GM11168 (cell line): ENCODE results near the gene ABHD2.
"Not testable (repeated sequence)": the region's sequence is repeated elsewhere in the genome, so short reads cannot be mapped to it uniquely, and the experiment has no call there.

Source experiments
- in situ Hi-C: fragments of 300-500 bp; cut with MboI; formaldehyde crosslinking; loops from one replicate; pipeline ENCODE4 v1.12.0; 2022; ENCODE audit warnings: low sequenced_read_pairs; ENCODE audit not compliant: unreplicated experiment

The ABHD2 gene, protein sequence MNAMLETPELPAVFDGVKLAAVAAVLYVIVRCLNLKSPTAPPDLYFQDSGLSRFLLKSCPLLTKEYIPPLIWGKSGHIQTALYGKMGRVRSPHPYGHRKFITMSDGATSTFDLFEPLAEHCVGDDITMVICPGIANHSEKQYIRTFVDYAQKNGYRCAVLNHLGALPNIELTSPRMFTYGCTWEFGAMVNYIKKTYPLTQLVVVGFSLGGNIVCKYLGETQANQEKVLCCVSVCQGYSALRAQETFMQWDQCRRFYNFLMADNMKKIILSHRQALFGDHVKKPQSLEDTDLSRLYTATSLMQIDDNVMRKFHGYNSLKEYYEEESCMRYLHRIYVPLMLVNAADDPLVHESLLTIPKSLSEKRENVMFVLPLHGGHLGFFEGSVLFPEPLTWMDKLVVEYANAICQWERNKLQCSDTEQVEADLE

DNA sequence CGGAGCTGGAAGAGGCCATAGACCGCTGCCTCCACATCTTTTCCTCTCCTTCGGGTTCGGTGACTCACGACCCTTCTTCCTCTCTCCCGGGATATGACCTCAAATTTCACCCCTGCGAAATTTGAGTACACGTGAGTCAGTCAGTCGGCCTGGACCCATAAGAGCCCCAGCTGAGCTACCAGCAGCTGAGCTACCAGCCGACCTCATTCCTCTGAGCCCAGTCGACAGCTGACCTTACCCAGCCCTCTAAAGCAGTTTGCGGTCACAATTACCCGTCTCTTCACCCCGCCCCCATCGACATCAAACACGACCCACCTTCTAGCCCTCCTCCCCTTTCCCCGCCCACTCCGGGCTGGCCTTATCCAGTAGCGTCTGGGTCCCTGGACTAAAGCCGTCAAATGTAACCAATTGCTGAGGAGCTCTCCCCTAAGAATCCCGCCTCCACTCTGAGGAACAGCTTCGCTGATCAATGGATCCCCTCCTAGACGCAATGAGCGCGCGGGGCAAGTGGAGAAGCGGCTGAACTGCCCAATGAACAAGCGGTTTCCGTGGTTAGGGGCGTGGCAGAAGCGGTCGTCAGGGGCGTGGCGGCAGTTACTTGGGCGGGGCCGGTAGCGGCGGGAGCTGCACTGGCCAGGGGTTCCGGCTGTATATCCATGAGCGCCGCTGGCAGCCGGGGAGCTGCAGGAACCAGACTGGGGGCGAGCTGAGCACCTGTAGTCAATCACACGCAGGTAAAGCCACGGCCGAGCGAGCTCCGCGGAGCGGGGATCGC lies at the start of gene ABHD2:
Gene ABHD2, plus strand, starts transcription at position 627 of the 775 bp plus-strand sequence. CDS start 27,872 bp downstream, outside the sequence.
- in situ Hi-C loops: no loop called here

DNA sequence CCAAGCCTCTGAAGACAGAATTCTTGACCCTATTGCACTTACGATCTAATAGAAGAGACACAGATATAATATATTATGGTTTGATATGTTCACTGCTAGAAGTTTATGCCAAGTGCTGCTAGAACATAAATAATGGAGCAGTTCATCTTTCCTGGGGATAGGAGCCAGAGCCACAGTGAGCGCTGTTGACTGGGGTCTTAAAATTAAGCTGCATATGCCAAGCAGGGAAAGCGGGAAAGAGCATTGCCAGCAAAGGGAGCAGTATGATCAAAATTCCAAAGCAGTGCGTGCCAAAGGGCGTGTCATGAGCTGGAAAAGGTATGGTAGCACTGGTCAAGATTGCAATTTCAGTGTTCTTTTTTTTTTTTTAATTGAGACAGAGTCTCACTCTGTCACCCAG lies 49.1 kb upstream of the ABHD2 start:
- in situ Hi-C loops: no loop called here

DNA sequence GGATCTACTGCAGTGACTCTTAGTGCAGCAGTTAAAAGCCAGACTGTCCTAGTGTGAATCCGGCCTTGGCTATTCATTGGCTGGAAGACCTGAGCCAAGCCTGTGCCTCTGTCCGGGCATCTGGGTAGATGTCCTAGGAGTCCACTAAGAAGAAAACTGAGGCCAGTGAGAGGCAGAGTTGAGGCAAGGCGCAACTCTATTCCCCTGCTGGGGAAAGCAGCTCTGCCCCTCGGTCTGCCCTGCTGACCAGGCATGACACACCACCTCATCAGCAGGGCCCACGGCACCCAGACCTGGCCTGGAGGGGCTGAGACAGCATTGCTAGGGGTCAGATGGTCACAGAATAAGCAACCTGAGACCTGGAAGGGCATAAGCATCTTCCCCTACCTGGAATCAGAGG lies 46.7 kb upstream of the ABHD2 start:
- in situ Hi-C loops: no loop called here

DNA sequence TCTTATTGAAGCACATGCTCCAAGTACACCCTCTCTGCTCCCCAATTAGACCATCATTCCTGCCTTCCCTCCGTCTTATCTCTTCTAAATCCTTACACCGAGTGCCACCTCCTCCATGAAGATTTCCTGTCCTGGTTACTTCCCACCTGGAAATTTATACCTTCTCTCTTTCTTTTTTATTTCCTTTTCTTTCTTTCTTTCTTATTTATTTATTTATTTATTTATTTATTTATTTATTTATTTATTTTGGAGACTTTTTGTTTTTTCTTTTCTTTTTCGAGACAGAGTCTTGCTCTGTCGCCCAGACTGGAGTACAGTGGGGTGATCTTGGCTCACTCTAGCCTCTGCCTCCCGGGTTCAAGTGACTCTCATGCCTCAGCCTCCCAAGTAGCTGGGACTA lies 45.9 kb upstream of the ABHD2 start:
- in situ Hi-C loops: no loop called here

DNA sequence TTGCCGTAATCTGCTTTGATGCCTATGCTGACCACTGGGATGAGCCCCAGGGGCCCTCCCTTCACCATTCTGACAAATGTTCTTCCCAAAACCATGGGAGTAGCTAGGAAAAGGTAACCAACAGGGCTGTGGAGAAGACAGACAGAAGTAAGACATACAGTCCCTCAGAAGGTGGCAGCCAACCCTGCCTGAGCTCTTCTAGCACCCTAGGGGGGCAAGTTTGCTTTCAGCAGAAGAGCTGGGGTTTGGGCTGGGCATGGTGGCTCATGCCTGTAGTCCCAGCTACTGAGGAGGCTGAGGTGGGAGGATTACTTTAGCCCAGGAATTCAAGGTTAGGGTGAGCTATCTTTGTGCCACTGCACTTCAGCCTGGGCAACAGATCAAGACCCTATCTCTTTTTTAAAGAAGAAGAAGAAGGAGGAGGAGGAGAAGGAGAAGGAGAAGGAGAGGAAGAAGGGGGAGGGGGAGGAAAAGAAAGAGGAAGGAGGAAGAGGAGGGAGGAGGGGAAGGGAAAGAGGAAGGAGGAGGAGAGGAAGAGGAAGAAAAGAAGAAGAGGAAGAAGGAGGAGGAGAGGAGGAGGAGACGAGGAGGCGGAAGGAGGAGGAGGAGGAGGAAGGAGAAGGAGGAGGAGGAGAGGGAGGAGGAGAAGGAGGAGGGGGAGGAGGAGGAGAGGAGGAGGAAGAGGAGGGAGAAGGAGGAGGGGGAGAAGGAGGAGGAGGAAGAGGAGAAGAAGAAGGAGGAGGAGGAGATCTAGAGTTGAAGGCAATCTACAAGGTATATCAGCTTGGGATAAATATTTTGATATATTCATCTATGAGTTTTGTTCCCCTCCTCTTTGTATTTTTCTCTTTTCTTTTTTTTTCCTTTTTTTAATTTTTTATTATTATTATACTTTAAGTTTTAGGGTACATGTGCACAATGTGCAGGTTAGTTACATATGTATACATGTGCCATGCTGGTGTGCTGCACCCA lies 44.9 kb upstream of the ABHD2 start:
- in situ Hi-C loops: no loop called here

DNA sequence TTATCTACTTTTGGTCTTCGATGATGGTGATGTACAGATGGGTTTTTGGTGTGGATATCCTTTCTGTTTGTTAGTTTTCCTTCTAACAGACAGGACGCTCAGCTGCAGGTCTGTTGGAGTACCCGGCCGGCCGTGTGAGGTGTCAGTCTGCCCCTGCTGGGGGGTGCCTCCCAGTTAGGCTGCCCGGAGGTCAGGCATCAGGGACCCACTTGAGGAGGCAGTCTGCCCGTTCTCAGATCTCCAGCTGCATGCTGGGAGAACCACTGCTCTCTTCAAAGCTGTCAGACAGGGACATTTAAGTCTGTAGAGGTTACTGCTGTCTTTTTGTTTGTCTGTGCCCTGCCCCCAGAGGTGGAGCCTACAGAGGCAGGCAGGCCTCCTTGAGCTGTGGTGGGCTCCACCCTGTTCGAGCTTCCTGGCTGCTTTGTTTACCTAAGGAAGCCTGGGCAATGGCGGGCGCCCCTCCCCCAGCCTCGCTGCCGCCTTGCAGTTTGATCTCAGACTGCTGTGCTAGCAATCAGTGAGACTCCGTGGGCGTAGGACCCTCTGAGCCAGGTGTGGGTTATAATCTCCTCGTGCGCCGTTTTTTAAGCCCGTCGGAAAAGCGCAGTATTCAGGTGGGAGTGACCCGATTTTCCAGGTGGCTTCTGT lies 39.1 kb upstream of the ABHD2 start:
- in situ Hi-C loops: not testable (repeated sequence)

DNA sequence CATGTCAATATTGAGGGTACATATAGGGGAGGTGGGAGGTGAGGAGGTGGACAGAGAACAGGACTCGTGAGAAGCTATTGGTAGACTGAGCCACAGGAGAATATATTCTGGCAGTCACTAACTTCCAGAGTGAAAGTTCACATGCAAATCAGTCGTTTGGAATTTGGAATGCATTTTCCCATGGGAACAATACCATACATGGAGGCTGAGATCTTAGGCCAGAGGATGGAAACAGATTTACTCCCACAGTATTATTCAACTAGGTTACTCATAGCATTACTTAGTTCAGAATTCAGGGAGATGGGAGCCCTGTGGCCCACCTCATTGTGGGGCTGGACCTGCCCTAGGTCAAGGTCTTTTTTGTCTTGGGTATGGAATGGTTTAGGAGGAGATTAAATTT lies 36.4 kb upstream of the ABHD2 start:
- in situ Hi-C loops: loop anchor here (25.0 kb wide), 1 partner anchor 110 kb away; no protein-coding TSS in a partner anchor

DNA sequence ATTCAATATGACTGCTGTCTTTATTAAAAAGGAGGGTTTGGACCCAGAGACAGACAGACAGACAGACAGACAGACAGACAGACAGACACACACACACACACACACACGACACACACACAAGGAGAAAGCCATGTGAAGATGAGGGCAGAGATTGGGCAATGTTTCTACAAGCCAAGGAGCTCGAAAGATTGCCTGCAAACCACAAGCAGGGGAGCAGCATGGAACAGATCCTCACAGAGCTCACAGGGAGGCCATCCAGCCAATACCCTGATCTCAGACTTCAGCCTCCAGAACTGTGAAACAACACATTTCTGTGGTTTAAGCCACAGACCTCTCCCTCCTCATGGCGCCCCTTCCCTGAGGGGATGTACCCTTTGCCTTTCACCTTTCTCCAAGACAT lies 35.8 kb upstream of the ABHD2 start:
- in situ Hi-C loops: loop anchor here (25.0 kb wide), 1 partner anchor 110 kb away; no protein-coding TSS in a partner anchor

DNA sequence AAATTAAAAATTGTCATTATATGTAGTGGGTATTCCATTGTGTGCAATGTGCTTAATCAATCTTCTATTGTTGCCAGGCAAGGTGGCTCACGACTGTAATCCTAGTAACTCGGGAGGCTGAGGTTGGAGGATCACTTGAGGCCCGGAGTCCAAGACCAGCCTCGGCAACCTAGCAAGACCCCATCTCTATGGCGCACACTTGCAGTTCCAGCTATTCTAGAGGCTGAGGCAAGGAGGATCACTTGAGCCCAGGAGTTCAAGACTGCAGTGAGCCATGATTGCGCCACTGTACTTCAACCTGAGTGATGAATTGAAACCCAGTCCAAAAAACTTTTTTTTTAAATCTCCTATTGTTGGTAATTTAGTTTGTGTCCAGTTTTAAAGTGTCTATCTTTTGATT lies 33.4 kb upstream of the ABHD2 start:
- in situ Hi-C loops: loop anchor here (25.0 kb wide), 1 partner anchor 107 kb away; no protein-coding TSS in a partner anchor

DNA sequence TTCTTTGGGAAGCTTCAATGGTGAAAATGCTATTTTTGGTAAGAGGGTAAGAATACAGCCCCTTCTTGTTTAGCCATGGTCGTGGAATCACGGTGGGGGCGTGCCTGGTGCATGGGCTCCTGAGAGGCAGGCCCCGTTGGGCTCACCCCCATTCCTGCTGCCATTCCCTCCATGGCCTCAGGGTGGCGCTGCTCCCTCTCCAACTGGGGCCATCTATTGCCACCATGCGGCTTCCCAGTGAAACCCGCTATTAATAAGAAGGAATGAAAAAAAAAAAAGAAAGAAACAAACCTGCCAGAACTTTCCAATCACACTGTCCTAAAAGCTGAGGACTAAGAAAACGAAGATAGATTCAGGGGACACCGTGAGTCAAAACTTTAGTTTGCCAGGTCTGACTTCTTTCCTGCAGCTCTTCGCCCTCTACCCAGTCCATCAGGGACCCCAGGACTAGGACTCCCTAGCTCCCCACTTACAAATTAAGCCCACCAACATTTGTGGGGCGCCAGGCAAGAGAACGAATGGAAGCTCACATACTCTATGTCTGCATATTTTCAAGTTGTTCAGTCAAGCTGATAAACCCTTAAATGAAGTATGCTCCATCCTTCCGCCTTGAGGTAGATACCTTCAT lies 30.6 kb upstream of the ABHD2 start:
- in situ Hi-C loops: loop anchor here (25.0 kb wide), 1 partner anchor 105 kb away; no protein-coding TSS in a partner anchor

DNA sequence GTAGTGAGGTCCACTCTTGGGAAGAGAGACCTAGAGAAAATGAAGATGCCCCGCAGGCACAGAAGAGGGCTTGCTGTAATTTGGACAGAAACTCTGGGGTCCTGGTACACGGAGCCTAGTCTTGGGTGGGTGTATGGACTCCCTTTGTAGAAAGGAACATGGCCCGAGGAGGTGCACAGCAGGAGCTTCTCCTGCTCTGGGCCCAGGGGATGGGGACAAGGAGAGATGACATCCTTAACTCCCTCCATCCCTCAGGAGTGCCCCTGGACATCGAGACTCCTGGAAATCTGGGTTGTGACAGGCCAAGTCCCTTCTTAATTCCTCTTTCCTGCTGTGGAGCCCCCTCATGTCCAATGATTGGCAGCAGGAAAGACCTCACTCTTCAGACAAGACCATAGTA lies 29.9 kb upstream of the ABHD2 start:
- in situ Hi-C loops: loop anchor here (25.0 kb wide), 1 partner anchor 104 kb away; no protein-coding TSS in a partner anchor

DNA sequence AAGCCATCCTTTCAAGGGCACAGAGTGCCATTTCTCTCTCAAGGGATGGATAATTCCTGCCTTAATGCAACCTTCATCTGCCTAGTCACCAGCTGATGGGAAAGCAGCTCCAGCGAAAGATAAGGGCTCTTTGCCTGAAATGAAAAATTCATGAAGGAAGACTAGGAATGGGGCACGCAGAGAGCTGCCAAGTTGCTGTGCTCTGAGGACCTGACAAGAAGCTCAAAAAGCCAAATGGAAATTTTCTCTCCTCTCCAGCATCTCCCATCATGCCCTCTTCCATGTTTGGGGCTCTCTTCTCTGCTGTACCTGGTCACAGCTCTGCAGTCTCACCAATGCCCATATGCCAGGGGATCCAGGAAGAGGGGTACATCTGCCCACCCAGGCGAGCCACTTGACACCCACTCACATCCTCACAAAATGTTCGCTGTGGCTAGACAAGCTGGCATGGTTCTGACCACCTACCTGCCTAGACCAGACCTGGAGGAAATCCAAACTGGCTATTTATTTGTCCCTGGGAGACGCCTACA lies 29.3 kb upstream of the ABHD2 start:
- in situ Hi-C loops: loop anchor here (25.0 kb wide), 1 partner anchor 103 kb away; no protein-coding TSS in a partner anchor

DNA sequence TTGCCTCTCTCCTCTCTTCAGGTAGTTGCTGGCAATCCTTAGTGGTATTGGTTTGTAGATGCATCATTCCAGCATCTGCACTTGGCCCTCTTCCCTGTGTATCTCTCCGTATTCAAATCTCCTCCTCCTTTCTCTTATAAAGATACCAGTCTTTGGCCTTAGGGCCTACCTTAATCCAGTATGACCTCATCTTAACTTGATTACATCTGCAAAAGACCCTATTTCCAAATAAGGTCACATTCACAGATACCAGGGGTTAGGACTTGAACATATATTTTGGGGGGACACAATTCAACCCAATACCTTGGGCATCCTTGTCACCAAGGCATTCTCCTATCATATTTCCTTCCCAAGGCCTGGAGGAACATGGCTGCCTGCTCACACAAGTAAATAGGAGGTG lies 22.0 kb upstream of the ABHD2 start:
- in situ Hi-C loops: loop anchor here (25.0 kb wide), 1 partner anchor 96 kb away; no protein-coding TSS in a partner anchor

DNA sequence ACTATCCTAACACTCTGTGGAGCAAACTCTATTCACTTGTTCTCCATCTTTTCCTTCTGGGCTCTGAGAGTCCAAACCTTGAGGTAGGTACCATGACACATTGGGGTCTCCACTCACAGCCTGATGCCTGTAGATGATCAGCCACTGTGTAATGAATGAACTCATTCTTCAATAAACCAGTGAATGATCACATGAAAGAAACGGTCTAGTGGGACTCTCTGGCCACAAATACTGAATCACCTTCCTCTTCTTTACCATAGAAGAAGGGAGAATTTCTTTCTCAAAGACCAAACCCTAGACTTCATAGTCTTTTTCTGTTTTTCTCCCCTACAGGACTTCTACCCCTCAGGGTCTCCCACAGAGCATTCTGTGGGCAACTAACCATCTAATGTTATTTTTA lies 20.5 kb upstream of the ABHD2 start:
- in situ Hi-C loops: loop anchor here (25.0 kb wide), 1 partner anchor 95 kb away; no protein-coding TSS in a partner anchor

DNA sequence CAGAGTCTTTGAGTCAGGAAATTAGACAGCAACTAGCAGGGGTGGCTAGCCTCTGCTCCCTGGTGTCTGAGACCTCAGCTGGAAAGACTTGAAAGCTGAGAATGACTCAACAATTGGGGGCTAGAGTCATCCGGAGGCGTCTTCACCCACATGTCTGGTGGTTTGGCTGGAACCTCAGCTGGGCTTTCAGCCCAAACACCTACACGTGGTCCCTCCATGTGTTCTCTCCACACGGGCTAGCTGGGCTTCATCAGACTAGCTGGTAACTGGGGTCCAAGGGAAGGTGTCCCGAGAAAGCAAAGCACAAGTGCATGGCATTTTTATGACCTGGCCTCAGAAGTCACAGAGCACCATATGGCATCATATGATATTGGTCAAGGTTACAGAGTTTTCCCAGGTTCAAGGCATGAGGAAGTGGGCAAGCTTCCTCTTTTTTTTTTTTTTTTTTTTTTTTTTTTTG lies 19.9 kb upstream of the ABHD2 start:
- in situ Hi-C loops: loop anchor here (25.0 kb wide), 1 partner anchor 94 kb away; no protein-coding TSS in a partner anchor

DNA sequence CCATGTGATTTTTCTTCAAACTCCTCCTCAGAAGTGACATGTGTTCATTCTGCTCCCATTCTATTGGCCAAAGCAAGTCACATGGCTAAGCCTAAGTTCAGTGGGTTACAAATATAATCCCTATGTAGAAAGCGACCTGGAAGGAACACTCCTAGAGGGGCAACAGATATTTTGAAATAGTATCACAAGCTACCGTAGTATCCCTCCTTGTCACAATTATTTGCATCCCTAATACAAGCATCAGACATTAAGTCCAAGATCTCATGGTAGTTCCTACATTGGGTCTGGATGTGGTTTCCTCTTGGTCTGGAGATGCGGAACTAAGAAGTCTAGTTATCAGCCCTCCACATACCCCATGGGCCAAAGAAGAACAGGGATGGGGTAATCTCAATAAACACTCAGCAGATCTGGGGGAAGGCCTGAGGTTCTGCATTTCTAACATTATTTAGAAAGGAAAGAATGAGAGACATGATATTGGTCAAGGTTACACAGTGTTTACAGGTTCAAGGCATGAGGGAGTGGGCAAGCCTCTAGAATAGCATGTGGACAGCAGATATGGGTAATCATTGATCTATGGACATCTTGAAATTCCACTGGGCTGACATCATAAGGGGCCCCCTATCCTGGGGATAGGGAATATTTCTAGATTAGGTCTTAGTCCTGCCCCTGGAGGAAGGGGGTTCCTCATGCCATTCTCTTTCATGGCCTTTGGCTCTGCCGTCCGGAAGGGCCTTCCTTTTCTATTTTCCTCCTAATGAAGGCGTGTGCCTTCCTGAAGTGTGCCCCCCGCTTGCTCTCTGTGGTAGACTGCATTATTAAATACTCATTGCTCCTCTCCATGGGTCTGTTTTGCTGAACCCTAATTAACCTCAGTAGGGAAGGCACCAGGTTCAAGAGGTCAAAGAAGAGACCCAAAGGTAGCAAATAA lies 17.8 kb upstream of the ABHD2 start:
- in situ Hi-C loops: loop anchor here (25.0 kb wide), 1 partner anchor 92 kb away; no protein-coding TSS in a partner anchor

DNA sequence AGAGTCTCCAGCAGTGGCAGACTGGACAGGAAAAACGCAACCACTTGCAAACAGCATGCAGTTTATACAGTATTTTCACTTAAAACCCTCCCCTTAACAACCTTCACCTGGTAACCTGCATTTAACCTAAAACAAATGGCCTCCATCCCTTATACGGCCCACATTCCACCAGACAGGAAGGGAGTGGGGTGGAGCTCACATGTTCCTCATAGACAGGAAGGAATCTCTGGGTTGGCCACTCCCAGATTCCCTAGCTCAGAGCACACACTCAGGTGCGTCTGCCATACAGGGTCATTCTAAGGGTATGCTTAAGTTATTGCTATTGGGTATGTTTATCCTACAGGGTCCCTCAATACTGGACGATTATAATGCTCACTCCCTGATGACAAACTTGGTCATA lies 16.8 kb upstream of the ABHD2 start:
- in situ Hi-C loops: loop anchor here (25.0 kb wide), 1 partner anchor 91 kb away; no protein-coding TSS in a partner anchor
